Measurements from ENCODE around the gene ASB14.

ASB14 gene

GRCh38 chr3:57227204-57227929, 65.1 kb downstream of the ASB14 start, which contains the start of gene APPL1:
Gene APPL1 (plus strand): TSS chr3:57227729. CDS start chr3:57227884, 155 bp downstream.
- Mint-ChIP-seq H3K9me3 (no peaks in the 10 kb centered on the region), H3K4me1 (peaks cover 30% of the 10 kb centered on the region), H3K36me3 (peaks cover 7% of the 10 kb centered on the region), H3K27ac (peak within 1 kb of the TSS; percentile 67), H3K4me3 (peak within 1 kb of the TSS; percentile 82)
- ATAC-seq: peak; percentile 91
- DNase-seq (ENCODE audit: low spot score in 2 of 2): peak; percentile 91 to 95

DNA sequence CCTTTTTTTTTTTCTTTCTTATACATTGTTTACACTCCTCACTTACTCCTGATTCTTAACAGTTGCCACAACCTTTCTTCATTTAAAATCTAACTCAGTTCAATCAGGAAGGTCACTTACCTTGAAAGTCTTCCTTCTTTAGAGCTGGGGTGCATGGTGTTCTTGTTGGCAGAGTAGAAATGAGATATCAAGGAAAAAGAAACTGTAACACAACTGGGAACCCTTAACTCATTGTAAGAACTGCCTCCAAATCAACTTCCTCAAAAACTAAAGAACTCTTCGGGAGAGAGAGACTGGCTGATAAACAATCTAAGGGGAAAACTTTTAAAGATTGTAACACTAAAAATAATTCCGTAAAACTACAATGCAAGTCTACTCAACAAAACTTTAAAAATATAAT, 66.3 kb downstream of the ASB14 start:
- DNase-seq (ENCODE audit: low spot score in 2 of 2) (no peak), ATAC-seq (no peak)
- H3K27ac Mint-ChIP-seq: no peak overlapping the region
- H3K9me3 Mint-ChIP-seq: no peaks in the 10 kb centered on the region
- peaks cover 7% of the 10 kb centered on the region for H3K36me3 Mint-ChIP-seq
- H3K4me3 Mint-ChIP-seq: no peak overlapping the region
- peaks cover 30% of the 10 kb centered on the region for H3K4me1 Mint-ChIP-seq

- Mint-ChIP-seq H3K27ac (no peak overlapping the region), H3K4me3 (no peak overlapping the region), H3K4me1 (peaks cover 25% of the 10 kb centered on the region), H3K36me3 (no peaks in the 10 kb centered on the region), H3K9me3 (no peaks in the 10 kb centered on the region)
- no peak for DNase-seq (ENCODE audit: low spot score in 2 of 2)
- no peak for ATAC-seq
These were observed 67.6 kb downstream of the ASB14 start for GRCh38 chr3:57224856-57225255.

DNA sequence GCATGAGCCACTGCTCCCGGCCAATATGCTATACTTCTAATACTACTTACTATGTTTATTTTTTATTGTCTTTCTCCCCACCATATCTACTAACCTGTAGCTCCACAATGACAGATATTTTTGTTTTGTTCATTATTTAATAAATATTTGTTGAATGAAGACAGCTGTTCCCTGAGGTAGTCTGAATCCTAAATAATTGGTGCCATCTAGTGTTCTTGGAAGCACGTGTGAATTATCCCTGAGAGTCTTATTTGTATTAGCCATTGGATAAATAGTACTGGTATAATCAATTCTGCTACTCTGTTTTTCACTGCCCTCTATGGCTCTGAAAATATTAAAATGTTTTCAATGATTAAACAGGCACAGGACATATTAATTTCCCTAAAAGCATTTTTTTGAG, 70.6 kb downstream of the ASB14 start:
- Mint-ChIP-seq H3K36me3 (no peaks in the 10 kb centered on the region), H3K9me3 (no peaks in the 10 kb centered on the region), H3K4me1 (peaks cover 10% of the 10 kb centered on the region), H3K4me3 (no peak overlapping the region), H3K27ac (no peak overlapping the region)
- DNase-seq (ENCODE audit: low spot score in 2 of 2) (no peak), ATAC-seq (no peak)

Measured in stimulated activated effector memory CD8-positive, alpha-beta T cell treated with anti-CD3 and anti-CD28 coated beads, Interleukin-12 subunit alpha, Interleukin-12 subunit beta, amount 100 ng/mL, for 72 hours (primary cell).